ENCODE measurements around the gene TNFRSF19.

DNA sequence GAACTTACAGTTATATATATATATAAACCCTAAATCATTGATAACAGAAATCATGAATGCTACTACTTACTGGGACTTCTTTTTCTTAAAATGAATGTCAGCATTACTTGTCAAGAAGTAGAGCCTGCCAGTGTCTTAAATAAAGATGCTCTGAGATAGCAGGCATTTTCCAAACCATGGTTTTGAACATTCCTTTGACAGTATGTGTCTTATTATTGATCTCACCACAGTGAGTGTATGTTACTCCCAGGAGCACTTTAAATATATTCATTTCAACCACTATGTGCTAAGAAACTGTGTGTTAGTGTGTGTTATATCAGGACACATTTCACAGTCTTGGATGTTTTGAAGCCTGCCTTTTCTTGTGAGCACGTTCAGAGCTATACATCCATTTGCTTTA is 28.2 kb downstream of the TNFRSF19 start:
- TF ChIP-seq CTCF (IDR thresholded peaks at IDR 0.05; ENCODE audit: low read length) (no peak), EZH2 (optimal IDR thresholded peaks at IDR 0.05; ENCODE audit: low read depth, low read length) (no peak), EZH2phosphoT487 (IDR thresholded peaks at IDR 0.05; ENCODE audit: low read length) (no peak)

Measured in MM.1S (cell line).